ENCODE results near the gene SERPINA5. TPM values are rescaled to one million over a fixed set of nuclear protein-coding genes. Genes with fewer than 3 reads are reported as not detected.

SERPINA5 gene
- total and polyA plus RNA-seq, 2 of the 13 experiments (the other 11 are each of a cell fraction or from before 2014, with no cell fraction given) = 449 to 498 TPM

DNA sequence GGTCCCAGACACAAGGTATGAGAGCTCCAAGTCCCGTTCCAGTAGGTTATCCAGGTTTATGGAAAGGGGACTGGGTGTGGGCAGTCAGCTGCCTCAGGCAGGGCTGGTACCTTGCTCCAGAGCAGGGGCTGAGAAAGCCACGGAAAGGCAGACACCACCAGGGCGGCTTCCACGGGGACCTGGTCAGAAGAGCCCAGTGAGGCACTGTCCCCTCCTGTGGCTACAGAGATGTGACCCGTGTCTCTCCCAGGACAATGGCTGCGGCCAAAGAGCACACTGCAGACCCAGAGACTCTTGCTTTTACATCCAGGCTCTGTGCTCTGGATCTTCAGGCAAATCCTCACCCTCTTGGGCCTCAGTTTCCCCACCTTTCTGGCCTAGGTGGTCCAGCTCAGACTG lies 11.2 kb upstream of the SERPINA5 start:
- Histone ChIP-seq H3K4me3 (replicated peaks in 1 of 3; ENCODE audit: insufficient read depth in 1 of 3, low read depth in 2 of 3, low read length in 3 of 3) (no peak overlapping the region; a peak in 1 of 6 replicates), H3K9ac (ENCODE audit: insufficient read depth, low read depth, low read length) (no peak overlapping the region), H3K27ac (ENCODE audit: extremely low read length, insufficient read depth, low read length) (peak overlapping the region; percentile 47), H2AFZ (ENCODE audit: low read length) (no peak overlapping the region), H3K36me3 (replicated peaks in 1 of 2; ENCODE audit: control insufficient read depth in 1 of 2, insufficient read depth in 2 of 2, low read length in 2 of 2) (no peaks in the 10 kb centered on the region), H3K79me2 (ENCODE audit: insufficient read depth, low read length) (no peaks in the 10 kb centered on the region), H4K20me1 (ENCODE audit: insufficient read depth, low read length) (no peaks in the 10 kb centered on the region), H3K9me3 (ENCODE audit: low read length) (no peaks in the 10 kb centered on the region), H3K4me1 (ENCODE audit: insufficient read depth, low read length) (peaks cover 74% of the 10 kb centered on the region), H3K27me3 (ENCODE audit: control insufficient read depth in 1 of 2, insufficient read depth in 2 of 2, low read length in 2 of 2) (no peaks in the 10 kb centered on the region), H3K4me2 (ENCODE audit: low read depth, low read length) (peak overlapping the region; percentile 20; the same call in 1 of the 2 replicates)
- DNase-seq (ENCODE audit: low spot score) = no peak
- TF ChIP-seq ZNF598 (CRISPR knock-in tag; IDR thresholded peaks at IDR 0.05; ENCODE audit: borderline replicate concordance) (peak; percentile 60; the same call in 1 of the 2 replicates), NFYB (CRISPR knock-in tag; IDR thresholded peaks at IDR 0.05) (no peak), ZNF274 (CRISPR knock-in tag; IDR thresholded peaks at IDR 0.05) (0 out of 2 replicates have a peak, but pooled peaks have one; percentile 67), ZMYM4 (CRISPR knock-in tag; IDR thresholded peaks at IDR 0.05) (no peak), JUND (CRISPR knock-in tag; IDR thresholded peaks at IDR 0.05) (no peak), HIVEP1 (CRISPR knock-in tag; IDR thresholded peaks at IDR 0.05) (no peak), ZNF83 (CRISPR knock-in tag; IDR thresholded peaks at IDR 0.05; ENCODE audit: borderline replicate concordance) (no peak), ZFP36 (IDR thresholded peaks at IDR 0.05; ENCODE audit: borderline replicate concordance, low read depth, low read length, partially characterized antibody) (no peak), NFIB (CRISPR knock-in tag; IDR thresholded peaks at IDR 0.05; ENCODE audit: borderline replicate concordance) (no peak), SMAD9 (CRISPR knock-in tag; IDR thresholded peaks at IDR 0.05) (no peak), ZNF136 (CRISPR knock-in tag; IDR thresholded peaks at IDR 0.05; ENCODE audit: low read depth) (no peak), ZNF772 (CRISPR knock-in tag; IDR thresholded peaks at IDR 0.05) (peak; percentile 6; the same call in 1 of the 2 replicates), ZNF737 (CRISPR knock-in tag; IDR thresholded peaks at IDR 0.05; ENCODE audit: borderline replicate concordance) (no peak)
- TF ChIP-seq, protein P1, sequence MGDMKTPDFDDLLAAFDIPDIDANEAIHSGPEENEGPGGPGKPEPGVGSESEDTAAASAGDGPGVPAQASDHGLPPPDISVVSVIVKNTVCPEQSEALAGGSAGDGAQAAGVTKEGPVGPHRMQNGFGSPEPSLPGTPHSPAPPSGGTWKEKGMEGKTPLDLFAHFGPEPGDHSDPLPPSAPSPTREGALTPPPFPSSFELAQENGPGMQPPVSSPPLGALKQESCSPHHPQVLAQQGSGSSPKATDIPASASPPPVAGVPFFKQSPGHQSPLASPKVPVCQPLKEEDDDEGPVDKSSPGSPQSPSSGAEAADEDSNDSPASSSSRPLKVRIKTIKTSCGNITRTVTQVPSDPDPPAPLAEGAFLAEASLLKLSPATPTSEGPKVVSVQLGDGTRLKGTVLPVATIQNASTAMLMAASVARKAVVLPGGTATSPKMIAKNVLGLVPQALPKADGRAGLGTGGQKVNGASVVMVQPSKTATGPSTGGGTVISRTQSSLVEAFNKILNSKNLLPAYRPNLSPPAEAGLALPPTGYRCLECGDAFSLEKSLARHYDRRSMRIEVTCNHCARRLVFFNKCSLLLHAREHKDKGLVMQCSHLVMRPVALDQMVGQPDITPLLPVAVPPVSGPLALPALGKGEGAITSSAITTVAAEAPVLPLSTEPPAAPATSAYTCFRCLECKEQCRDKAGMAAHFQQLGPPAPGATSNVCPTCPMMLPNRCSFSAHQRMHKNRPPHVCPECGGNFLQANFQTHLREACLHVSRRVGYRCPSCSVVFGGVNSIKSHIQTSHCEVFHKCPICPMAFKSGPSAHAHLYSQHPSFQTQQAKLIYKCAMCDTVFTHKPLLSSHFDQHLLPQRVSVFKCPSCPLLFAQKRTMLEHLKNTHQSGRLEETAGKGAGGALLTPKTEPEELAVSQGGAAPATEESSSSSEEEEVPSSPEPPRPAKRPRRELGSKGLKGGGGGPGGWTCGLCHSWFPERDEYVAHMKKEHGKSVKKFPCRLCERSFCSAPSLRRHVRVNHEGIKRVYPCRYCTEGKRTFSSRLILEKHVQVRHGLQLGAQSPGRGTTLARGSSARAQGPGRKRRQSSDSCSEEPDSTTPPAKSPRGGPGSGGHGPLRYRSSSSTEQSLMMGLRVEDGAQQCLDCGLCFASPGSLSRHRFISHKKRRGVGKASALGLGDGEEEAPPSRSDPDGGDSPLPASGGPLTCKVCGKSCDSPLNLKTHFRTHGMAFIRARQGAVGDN (CRISPR knock-in tag; IDR thresholded peaks at IDR 0.05) = peak; percentile 47; the same call in 1 of the 2 replicates
- TF ChIP-seq, protein P2, sequence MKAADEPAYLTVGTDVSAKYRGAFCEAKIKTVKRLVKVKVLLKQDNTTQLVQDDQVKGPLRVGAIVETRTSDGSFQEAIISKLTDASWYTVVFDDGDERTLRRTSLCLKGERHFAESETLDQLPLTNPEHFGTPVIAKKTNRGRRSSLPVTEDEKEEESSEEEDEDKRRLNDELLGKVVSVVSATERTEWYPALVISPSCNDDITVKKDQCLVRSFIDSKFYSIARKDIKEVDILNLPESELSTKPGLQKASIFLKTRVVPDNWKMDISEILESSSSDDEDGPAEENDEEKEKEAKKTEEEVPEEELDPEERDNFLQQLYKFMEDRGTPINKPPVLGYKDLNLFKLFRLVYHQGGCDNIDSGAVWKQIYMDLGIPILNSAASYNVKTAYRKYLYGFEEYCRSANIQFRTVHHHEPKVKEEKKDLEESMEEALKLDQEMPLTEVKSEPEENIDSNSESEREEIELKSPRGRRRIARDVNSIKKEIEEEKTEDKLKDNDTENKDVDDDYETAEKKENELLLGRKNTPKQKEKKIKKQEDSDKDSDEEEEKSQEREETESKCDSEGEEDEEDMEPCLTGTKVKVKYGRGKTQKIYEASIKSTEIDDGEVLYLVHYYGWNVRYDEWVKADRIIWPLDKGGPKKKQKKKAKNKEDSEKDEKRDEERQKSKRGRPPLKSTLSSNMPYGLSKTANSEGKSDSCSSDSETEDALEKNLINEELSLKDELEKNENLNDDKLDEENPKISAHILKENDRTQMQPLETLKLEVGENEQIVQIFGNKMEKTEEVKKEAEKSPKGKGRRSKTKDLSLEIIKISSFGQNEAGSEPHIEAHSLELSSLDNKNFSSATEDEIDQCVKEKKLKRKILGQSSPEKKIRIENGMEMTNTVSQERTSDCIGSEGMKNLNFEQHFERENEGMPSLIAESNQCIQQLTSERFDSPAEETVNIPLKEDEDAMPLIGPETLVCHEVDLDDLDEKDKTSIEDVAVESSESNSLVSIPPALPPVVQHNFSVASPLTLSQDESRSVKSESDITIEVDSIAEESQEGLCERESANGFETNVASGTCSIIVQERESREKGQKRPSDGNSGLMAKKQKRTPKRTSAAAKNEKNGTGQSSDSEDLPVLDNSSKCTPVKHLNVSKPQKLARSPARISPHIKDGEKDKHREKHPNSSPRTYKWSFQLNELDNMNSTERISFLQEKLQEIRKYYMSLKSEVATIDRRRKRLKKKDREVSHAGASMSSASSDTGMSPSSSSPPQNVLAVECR (CRISPR knock-in tag; IDR thresholded peaks at IDR 0.05; ENCODE audit: borderline replicate concordance) = 0 out of 2 replicates have a peak, but pooled peaks have one; percentile 3
- peak; percentile 4; the same call in 2 of the 3 replicates for ATAC-seq
- ChIA-PET CTCF (ENCODE audit: low intra/inter-chr PET ratio, low total read pairs) (no interaction called here), POLR2A (interaction anchor here (0.9 to 8.1 kb wide), 7 partner anchors 8 to 182 kb away, joined by 3 to 142 read pairs (median 48); partner anchors contain the start of genes SERPINA1, SERPINA3, SERPINA4 and SERPINA5)
- BruUV-seq (replicated peaks) = no TSS peak
- in situ Hi-C loops (cut with HindIII; ENCODE audit: extremely low pct_ligation_motif_present, low pct_unique_long_range_greater_than_20kb) = no loop called here
- intact Hi-C loops (cut with micrococcal nuclease; ENCODE audit: unreplicated experiment) = no loop called here
- FAIRE-seq = no peak
- 55% methylated on average over 4 of the region's 6 CpGs for WGBS (ENCODE audit: low lambda C conversion rate)
